GM18861 (cell line): ENCODE measurements around the gene AGBL1.
"Not testable (repeated sequence)": the region's sequence is repeated elsewhere in the genome, so short reads cannot be mapped to it uniquely, and the experiment has no call there.

Experiments used
- ATAC-seq: cut with Tn5 transposase; IDR thresholded peaks from one replicate; pipeline ENCODE4 v1.9.1; 2021; ENCODE audit not compliant: unreplicated experiment

Gene AGBL1

DNA sequence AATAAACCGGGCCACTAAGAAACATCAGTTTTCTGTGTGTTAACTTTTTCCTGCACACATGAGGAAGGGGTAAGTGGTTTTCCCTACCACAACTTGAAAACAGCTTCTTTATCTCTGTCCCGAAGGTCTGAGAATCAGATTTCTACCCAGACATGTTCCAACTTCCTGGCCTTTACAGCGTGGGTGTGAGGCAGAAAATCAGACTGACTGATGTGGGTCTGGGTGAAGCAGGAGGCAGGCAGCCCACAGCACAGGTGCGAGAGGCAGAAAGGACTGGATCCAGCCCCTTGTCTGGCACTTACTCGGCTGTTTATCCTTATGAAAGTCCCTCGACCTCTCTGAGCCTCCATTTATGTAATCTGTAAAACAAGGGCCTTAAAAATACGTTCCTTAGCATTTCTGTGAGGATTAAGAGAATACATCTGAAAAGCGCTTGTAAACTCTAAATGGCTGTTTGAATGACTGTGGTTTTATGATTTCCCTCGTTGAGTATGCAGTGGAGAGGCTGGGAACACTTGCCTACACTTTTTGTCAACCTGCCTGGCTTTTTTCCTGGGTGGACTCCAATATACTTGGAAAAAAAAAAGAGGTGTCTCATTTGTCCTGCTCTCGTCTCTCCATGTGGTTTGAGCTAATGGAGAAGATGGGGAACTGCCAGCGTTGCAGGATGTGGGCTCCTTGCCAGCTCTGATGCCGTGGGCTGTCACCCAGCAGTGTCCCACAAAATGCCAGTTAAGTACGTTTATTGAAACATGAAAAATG is 3.1 kb downstream of the AGBL1 start:
- no peak for ATAC-seq

DNA sequence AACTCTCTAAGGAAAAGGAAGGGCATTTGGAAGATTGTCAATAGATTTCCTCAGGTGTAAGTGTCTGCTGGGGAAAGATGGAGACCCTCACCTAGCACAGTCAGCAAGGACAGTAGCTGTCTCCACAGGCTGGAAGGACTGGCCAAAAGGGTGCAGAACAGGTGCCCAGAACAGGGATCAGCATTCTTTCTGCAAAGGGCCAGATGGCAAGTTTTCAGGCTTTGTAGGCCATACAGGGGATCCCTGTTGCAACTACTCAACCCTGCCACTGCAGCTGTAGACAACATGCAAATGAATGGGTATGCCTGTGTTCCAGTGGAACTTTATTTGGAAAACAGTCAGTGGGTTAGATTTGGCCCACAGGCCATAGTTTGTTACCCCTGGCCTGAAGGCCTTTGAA is 8.1 kb downstream of the AGBL1 start:
- ATAC-seq = no peak

DNA sequence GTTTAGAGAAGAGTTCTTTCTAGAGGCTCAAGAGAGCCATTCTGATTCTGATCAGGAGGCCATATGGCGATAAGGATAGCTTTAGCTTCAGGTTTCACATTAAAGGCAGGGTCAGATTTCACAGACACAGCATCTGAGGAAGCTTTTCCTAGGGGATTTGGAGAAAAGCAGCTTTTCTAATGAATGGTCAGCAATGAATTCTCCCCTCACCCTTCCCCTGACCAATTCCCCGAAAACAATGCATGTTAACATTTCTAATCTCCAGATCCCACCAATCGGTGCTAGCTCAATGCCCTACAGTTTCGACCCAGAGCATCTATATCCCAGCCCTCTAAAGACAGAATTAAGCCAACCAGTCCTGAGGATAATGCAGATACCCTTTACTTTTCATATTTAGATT is 9.8 kb downstream of the AGBL1 start:
- no peak for ATAC-seq

DNA sequence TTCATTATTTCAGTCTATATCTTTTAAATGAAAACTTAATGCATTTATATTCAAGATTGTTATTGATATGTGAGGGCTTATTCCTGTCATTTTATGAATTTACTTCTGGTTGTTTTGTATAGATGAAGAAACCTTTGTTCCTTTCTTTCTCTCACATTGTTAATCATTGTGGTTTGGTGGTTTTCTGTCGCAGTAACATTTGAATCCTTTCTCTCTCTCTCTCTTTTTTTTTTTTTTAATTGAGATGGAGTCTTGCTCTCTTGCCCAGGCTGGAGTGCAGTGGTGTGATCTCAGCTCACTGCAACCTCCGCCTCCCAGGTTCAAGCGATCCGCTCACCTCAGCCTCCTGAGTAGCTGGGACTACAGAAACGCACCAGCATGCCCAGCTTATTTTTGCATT is 22.1 kb downstream of the AGBL1 start:
- no peak for ATAC-seq

DNA sequence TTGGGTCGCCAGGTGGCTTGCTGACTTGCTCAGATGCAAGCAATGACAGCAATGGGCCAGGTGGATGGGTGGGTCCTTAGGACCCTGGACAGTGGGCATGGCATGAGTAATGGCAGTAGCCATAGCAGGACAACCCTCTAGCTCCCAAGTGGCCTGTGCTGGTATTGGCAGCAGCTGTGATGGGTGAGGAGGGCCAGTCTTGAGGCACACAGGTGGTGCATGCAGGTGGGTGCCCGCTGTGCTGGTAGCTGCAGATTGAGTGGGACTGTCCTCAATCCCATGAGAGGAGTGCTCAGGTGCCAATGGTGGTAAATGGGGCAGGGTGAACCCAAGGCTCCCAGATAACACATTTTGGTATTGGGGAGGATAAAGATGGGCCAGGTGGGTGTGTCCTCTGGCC is 24.2 kb downstream of the AGBL1 start:
- no peak for ATAC-seq

DNA sequence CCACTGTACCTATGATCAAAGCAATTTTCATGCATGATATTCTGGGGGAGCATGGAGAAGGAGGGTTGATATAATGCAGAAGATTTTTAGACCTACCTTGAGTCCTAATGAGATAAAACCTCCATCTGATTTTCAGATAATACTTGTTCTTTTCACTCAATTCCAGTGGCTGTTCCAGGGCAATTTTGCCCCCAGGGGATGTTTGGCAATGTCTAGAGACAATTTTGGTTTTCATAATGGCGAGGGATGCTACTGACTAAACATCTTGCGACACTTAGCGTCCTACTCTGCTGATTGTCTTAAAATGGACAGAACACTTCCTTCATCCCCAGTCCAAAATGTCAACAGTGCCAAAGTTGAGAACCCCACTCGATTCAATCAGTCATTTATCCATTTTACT is 26.6 kb downstream of the AGBL1 start:
- no peak for ATAC-seq

DNA sequence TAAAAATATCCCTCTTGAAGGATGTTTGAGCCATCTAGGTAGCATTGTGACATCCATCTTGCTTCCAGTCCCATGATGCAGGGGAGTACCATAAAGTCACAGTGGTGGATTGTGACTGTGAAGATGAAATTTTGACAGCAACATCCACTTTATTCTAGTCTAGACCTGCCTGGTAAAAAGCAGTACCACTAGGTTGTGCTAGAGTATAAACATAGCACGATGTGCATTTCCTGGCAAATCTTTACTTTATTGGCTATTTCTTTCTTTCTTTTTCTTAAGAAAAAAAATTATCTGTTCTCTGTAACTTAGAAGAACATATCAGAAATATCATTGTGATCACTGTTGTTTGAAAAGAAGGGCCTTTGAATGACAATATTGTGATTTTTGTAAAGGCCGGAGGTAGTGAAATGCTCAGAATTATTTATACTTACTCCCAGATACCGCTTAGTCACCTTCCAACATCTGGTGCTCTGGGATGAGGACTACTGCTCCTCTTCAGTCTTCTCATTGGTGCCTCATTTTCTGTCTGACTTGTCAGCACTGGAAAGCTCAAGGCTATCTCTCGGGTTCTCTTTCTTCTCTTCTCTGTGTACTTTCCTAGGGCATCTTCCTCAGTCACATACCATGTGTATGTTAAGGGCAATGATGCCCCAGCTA is 35.6 kb downstream of the AGBL1 start:
- no peak for ATAC-seq

DNA sequence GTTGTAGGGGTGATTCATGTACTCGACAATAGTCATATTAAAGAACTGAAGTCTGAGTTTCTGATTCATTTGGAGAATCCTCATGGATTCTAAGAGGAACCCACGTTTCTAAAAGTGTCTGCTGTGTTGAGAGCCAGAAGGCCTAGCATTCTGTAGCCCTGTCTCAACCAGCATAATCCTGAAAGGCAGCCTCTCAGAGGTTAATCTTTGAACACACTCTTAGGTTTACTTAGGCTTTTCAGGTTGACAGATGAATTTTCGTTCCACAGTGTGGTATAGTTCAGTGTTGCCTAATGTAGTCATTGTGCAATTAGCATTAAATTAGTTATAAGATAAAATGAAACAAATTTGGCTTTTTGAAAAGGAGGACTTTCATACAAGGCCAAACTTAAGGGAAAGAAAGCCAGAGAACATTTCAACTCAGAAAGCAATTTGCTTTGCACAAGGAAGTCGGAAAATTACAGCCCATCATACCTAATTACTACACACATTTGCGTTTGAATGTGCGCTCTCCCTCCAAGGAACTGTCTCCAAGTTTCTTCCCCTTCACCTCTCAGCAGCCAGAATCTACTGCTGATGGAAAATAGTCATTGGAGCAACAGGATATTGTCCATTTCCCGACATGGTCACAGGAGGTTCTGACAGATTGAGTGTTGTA is 42.0 kb downstream of the AGBL1 start:
- ATAC-seq = no peak

DNA sequence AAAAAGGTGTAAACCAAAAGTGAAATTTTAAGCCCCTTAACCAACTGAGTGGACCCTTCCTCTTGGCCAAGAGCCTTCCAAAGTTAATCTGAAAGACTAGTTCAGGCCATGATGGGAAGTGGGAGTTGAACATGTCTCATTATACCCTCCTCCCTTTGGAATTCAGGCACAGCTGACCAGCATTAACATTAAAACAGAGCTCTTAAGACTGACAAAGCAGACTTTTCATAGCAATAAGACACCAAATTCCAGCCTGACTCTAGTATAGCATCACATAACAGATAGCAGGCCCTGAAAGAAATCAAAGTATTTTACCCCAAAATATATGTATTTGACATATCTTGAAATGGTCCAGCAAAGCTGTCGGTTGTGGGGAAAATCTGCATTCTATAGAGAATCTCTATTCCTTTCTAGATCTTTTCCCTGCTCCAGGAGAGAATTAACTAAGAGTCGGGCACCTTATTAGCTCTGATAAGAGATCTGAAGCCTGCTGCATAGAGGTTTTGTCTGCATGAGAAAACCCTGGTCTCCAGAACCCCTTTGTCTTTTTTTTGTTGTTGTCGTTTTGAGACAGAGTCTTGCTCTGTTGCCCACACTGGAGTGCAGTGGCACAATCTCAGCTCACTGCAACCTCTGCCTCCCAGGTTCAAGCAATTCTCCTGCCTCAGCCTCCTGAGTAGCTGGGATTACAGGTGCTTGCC is 43.2 kb downstream of the AGBL1 start:
- ATAC-seq = not testable (repeated sequence)

DNA sequence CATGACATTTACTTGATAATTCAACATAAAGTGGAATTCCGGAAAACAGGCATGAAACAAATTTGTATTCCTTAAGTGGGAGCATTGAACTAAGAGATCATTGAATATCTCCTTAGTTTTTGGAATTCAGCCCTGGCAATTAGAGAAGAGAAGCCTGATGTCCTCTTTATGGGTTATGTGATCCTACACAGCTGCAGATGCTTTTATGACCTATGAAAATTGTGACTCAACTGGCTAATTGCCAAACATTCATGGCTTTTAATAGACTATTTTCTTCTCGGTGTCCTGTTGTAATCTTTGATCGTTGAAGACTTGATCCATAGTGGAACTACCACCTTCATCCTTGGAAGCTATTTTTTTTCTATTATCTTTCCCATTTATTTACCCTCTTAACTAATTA is 46.1 kb downstream of the AGBL1 start:
- ATAC-seq = no peak

DNA sequence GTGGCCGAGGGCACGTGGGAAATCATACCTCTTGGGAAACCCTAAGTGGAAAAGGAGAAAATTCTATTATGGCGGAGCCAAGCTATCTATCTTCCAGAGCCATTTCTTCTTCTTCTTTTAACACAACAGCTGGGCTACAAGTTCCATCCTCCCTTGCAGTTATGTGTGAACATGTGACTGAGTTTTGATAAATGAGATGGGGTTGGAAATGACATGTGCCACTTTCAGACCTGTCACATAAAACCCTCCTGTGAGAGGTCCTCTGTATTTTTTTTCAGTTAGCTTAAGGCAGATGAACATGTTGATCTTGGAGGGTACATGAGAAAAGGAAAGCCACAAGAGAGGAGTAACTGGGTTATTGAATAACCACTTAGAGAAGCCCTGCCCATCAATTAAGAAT is 47.9 kb downstream of the AGBL1 start:
- ATAC-seq = no peak

DNA sequence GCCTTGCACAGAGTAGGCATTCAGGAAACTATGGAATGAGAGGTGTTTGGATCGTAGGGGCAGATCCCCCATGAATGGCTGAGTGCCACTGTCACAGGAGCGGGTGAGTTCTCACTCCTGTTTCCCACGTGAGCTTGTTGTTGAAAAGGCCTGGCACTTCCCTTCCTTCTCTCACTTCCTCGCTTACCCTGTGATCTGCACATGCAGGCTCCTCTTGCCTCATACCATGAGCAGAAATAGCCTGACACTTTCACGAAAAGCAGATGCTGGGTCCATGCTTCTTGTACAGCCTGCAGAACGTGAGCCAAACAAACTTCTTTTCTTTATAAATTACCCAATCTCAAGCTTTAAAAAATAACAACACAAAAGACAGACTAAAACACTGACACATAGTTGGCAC is 55.4 kb downstream of the AGBL1 start:
- ATAC-seq = no peak

DNA sequence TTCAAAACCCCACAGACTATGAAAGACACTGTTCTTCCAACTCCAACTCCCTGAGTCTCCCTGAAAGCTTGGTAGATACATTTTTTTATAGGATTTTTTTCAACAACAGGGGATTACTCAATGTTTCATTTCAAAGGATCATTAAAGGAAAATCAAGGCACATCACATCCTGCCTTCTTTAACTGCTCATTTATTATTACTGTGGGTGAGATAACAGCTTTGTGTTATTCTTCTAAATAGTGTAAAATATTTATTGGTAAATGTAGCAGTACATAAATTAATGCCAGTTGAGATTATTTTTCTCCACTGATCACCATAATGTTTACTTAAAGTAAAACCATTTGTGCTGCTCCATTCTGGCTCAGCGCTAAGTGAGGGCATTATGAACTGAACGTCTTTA is 57.2 kb downstream of the AGBL1 start:
- ATAC-seq = no peak

DNA sequence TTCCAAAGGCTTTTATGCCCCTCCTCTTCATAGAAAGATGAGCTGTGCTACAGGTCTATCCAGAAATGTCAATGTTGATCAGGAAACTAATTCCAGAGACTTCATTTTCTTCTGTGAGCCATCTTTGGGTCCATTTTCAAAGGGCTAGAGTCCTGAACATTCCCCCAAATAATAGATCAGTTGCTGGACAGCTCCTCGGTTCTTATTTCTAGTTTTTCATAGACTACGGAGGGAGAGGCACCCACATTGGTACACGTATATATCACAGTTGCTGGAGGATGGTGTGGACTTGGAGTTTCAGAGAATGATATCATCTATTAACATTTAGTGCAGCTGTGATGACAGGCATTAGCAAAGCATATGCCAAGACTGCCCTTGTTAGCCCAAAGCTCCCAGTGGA is 59.1 kb downstream of the AGBL1 start:
- no peak for ATAC-seq

DNA sequence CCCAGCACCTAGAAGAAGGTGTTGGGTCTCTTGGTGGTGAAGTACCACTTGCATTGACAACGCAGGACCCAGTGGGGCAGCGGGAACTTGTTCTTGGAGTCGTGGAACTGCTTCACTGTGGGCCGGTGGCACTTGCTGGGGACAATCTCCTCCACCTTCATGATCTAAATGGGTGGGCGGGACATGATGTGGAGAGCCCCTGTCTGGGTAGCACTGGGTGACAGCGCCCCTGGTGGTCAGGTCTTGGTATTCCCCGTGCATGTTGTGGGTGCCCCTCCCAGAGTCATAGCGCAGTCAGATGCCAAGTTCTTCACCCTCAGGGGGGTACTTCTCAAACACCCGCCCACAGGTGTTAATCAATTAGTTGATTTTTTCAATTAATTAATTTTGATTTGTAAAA is 60.2 kb downstream of the AGBL1 start:
- ATAC-seq = no peak

DNA sequence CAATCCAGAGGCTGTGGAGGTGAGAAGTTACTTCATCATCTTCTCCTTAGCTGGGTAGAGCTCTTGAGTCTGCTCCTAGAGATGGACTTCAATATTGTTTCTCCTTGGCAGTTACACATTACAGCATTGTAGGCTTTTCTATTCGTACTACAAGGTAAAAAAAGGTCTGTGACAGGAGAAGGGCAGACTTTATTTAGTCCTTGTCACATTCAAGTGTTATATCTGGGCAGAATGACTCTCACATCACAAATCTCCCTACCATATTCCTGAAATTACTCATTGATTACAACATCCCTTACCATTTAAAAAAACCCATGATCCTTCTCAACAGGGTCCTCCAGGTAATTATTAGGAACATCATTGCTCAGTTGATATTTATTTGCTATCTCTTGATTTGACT is 75.0 kb downstream of the AGBL1 start:
- no peak for ATAC-seq

DNA sequence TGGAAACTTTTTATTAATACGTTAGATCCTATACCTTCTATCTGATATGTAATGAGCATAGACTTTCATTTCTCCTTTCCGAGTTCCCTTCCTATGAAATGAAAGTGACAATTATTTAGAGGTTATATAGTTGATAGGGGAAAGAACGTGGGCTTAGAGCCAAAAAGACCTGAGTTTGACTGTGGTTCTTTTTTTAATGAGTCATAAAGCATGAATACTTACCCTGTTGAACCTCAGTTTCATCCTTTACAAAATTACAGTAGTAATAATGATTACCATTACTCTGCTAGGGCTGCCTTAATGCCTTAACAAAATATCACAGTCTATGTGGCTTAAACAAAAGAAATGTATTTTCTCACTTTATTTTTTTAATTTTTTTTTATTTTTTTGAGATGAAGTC is 75.9 kb downstream of the AGBL1 start:
- ATAC-seq = no peak

DNA sequence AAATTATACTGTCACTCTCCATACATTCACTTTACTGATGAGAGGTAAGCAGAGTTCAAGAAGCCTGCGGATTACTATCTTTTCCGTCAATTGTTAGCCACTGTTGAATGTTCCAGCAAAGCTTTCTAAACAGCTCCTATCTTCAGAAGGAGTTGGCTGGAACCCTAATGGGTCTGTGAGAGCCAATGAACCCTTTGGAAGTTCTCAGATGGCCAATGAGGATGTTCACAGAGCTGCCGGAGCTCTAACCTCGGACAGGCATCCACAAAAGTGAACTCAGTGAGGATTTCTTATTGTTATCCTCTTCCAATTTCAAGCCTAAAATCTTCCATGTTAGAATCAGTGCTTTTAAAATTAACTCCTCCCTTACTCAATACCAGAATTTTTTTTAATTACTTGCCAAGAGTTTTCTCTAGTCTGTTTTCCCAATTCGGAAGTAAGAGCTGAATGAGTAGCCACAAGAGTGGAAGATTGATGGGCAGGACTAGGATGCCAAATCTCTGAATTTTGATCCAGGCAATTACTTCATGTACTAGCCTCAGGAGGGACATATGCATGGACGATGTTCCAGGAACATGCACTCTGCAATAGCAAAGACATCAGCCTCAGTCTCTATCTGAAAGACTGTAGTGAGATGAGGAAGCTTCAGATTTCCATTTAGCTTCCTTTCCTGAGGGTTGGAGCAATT is 78.1 kb downstream of the AGBL1 start:
- no peak for ATAC-seq

DNA sequence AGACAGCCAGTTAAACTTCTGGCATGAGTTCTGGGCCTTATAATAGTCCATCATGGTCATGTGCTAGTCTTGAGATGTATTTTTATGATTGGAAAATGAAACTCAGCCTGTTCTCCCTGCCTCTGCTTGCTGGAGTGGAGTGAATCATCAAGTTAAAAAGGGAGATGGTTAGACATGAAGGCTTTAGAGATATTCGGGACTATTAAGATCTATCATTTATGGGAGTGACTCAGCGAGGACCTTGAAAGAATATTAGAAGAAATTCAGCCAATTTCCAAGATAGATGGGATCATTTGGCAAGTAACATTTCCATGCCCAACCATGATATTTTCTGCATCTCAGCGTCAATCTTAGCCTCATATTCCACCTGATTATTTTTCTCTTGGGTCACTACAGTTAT is 79.8 kb downstream of the AGBL1 start:
- ATAC-seq = no peak

DNA sequence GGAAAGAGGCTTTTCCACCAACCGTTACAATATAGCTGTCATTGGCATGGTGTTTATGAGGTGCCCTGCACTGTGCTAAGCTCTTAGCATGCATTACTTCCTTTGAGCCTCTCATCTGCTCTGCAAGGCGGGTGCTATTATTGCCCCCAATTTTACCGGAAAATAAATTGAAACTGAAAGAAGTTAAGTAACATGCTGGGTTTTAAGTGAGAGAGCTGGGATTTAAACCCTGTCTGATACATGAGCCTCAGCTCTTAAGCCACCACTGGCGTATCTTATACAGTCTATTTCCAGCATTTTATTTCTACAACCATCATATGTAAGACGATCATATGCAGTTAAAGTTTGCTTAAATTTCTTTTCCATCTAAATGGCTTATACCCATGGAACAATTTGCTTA is 81.6 kb downstream of the AGBL1 start:
- no peak for ATAC-seq

DNA sequence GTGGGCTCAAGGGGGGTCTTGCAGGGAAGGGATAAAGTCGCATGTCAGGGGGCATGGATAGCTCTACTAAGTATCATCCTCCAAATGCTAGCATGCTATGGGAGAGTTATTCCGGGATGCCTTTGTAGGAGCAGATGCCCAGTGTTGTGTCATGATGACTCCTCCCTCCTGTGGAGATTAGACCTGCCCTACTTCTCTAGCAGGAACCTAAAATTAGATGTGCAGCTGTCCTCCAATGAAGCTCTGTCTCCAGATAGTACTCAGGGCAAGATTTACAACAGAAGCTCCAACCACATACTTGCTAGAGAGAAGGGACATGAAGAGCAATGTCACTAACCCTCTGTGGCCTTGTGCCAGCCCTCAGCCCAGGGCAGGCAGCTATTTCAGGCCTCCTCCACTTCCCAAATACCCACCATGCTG is 82.5 kb downstream of the AGBL1 start:
- ATAC-seq = no peak
